ENCODE results near the gene TRIM3.

The TRIM3 gene

GRCh38 chr11:6437993-6438392 lies 35.7 kb downstream of the TRIM3 start:
- no peak for DNase-seq (ENCODE audit: low read depth)

GRCh38 chr11:6437423-6437822 lies 36.3 kb downstream of the TRIM3 start:
- DNase-seq (ENCODE audit: low read depth): no peak

- no peak for DNase-seq (ENCODE audit: low read depth)
Observed at GRCh38 chr11:6433998-6434660, 39.6 kb downstream of the TRIM3 start.

- DNase-seq (ENCODE audit: low read depth): no peak
Observed at GRCh38 chr11:6431861-6432260, 41.9 kb downstream of the TRIM3 start.

GRCh38 chr11:6427516-6427915 lies 46.2 kb downstream of the TRIM3 start:
- DNase-seq (ENCODE audit: low read depth): no peak

GRCh38 chr11:6420677-6421076 lies 53.1 kb downstream of the TRIM3 start:
- no peak for DNase-seq (ENCODE audit: low read depth)

GRCh38 chr11:6419009-6419631 lies 54.6 kb downstream of the TRIM3 start, which contains the start of gene APBB1:
Gene APBB1 (minus strand): TSS chr11:6419094. CDS start chr11:6411347, 7,747 bp downstream.
- DNase-seq (ENCODE audit: low read depth): peak; percentile 39

GRCh38 chr11:6418557-6419008 lies 55.2 kb downstream of the TRIM3 start:
- DNase-seq (ENCODE audit: low read depth): no peak

GRCh38 chr11:6417907-6418556 lies 55.7 kb downstream of the TRIM3 start:
- no peak for DNase-seq (ENCODE audit: low read depth)

GRCh38 chr11:6415797-6416196 lies 57.9 kb downstream of the TRIM3 start:
- no peak for DNase-seq (ENCODE audit: low read depth)

- DNase-seq (ENCODE audit: low read depth): no peak
Observed at GRCh38 chr11:6414874-6415328, 58.8 kb downstream of the TRIM3 start.

GRCh38 chr11:6413791-6414201 lies 59.9 kb downstream of the TRIM3 start:
- no peak for DNase-seq (ENCODE audit: low read depth)

- DNase-seq (ENCODE audit: low read depth): no peak
Observed at GRCh38 chr11:6411594-6412031, 62.1 kb downstream of the TRIM3 start.

- DNase-seq (ENCODE audit: low read depth): no peak
Observed at GRCh38 chr11:6410695-6411430, 62.9 kb downstream of the TRIM3 start.

GRCh38 chr11:6406370-6406769 lies 67.4 kb downstream of the TRIM3 start:
- no peak for DNase-seq (ENCODE audit: low read depth)

- no peak for DNase-seq (ENCODE audit: low read depth)
Observed at GRCh38 chr11:6405846-6406245, 67.9 kb downstream of the TRIM3 start.

- DNase-seq (ENCODE audit: low read depth): no peak
Observed at GRCh38 chr11:6405052-6405667, 68.6 kb downstream of the TRIM3 start.

GRCh38 chr11:6404342-6405051 lies 69.2 kb downstream of the TRIM3 start:
- DNase-seq (ENCODE audit: low read depth): no peak

GRCh38 chr11:6403539-6403938 lies 70.2 kb downstream of the TRIM3 start:
- DNase-seq (ENCODE audit: low read depth): no peak

GRCh38 chr11:6402561-6402981 lies 71.2 kb downstream of the TRIM3 start:
- DNase-seq (ENCODE audit: low read depth): peak; percentile 61

GRCh38 chr11:6402061-6402470 lies 71.7 kb downstream of the TRIM3 start:
- no peak for DNase-seq (ENCODE audit: low read depth)
